Activated T-helper 17 cell treated with anti-CD3 and anti-CD28 coated beads, Interleukin-2, amount 50 U/mL, for 72 hours (primary cell): ENCODE results near the gene LRFN2. TPM values are rescaled to one million over a fixed set of nuclear protein-coding genes. Genes with fewer than 3 reads are reported as not detected.

ENCODE experiments used
- ATAC-seq: fragments of 150-1000 bp; cut with Tn5 transposase; replicated peaks from 2 replicates; pipeline ENCODE4 v1.10.0; 2021; ENCODE audit warnings: mild to moderate bottlenecking, moderate library complexity
- H3K27ac Mint-ChIP-seq: one replicate; pipeline ENCODE4 v1.8.0; 2022; ENCODE audit warnings: mixed read lengths
- H3K27me3 Mint-ChIP-seq: one replicate; pipeline ENCODE4 v1.8.0; 2022; ENCODE audit warnings: mixed read lengths
- H3K36me3 Mint-ChIP-seq: one replicate; pipeline ENCODE4 v1.8.0; 2022; ENCODE audit warnings: low read depth, mild to moderate bottlenecking, mixed read lengths
- H3K4me1 Mint-ChIP-seq: one replicate; pipeline ENCODE4 v1.8.0; 2022; ENCODE audit warnings: mixed read lengths
- H3K4me3 Mint-ChIP-seq: one replicate; pipeline ENCODE4 v1.8.0; 2022; ENCODE audit warnings: mild to moderate bottlenecking, mixed read lengths
- H3K9me3 Mint-ChIP-seq: one replicate; pipeline ENCODE4 v1.8.0; 2022; ENCODE audit warnings: mixed read lengths
- total RNA-seq, 2 donors: library from RNA; stranded (reverse); gene quantifications; one replicate each; pipeline ENCODE4 v1.2.3, GENCODE V29; 2022

Gene LRFN2
- total RNA-seq, 2 donors from 2014 or later: 0.08 TPM; not detected in 1

- Mint-ChIP-seq H3K9me3 (no peaks in the 10 kb centered on the region), H3K4me3 (no peak overlapping the region), H3K27me3 (no peaks in the 10 kb centered on the region), H3K4me1 (no peaks in the 10 kb centered on the region), H3K36me3 (no peaks in the 10 kb centered on the region), H3K27ac (no peak overlapping the region)
- peak; percentile 40 for ATAC-seq
These were observed 187.2 kb downstream of the LRFN2 start for GRCh38 chr6:40399888-40400457.

GRCh38 chr6:40398810-40399477, 188.2 kb downstream of the LRFN2 start:
- H3K36me3 Mint-ChIP-seq: no peaks in the 10 kb centered on the region
- no peak overlapping the region for H3K4me3 Mint-ChIP-seq
- H3K27me3 Mint-ChIP-seq: no peaks in the 10 kb centered on the region
- H3K27ac Mint-ChIP-seq: no peak overlapping the region
- no peak for ATAC-seq
- H3K9me3 Mint-ChIP-seq: no peaks in the 10 kb centered on the region
- H3K4me1 Mint-ChIP-seq: no peaks in the 10 kb centered on the region

- H3K36me3 Mint-ChIP-seq: no peaks in the 10 kb centered on the region
- H3K4me1 Mint-ChIP-seq: peaks cover 3% of the 10 kb centered on the region
These were observed 189.0 kb downstream of the LRFN2 start for GRCh38 chr6:40398034-40398691.

GRCh38 chr6:40397287-40398033, 189.7 kb downstream of the LRFN2 start:
- Mint-ChIP-seq H3K27me3 (peaks cover 5% of the 10 kb centered on the region), H3K36me3 (no peaks in the 10 kb centered on the region), H3K4me3 (no peak overlapping the region), H3K4me1 (peaks cover 6% of the 10 kb centered on the region), H3K27ac (no peak overlapping the region), H3K9me3 (no peaks in the 10 kb centered on the region)
- no peak for ATAC-seq

More at GRCh38 chr6:40398034-40398691, 189.0 kb downstream of the LRFN2 start:
- no peak for ATAC-seq
- Mint-ChIP-seq H3K4me3 (no peak overlapping the region), H3K9me3 (no peaks in the 10 kb centered on the region), H3K27me3 (peaks cover 3% of the 10 kb centered on the region), H3K27ac (no peak overlapping the region)

GRCh38 chr6:40395698-40396076, 191.5 kb downstream of the LRFN2 start:
- ATAC-seq: no peak
- Mint-ChIP-seq H3K36me3 (no peaks in the 10 kb centered on the region), H3K9me3 (no peaks in the 10 kb centered on the region)

GRCh38 chr6:40395066-40395697, 192.0 kb downstream of the LRFN2 start:
- H3K27me3 Mint-ChIP-seq: peaks cover 6% of the 10 kb centered on the region
- H3K4me3 Mint-ChIP-seq: no peak overlapping the region

More at GRCh38 chr6:40395698-40396076, 191.5 kb downstream of the LRFN2 start:
- Mint-ChIP-seq H3K4me3 (no peak overlapping the region), H3K4me1 (peaks cover 6% of the 10 kb centered on the region), H3K27ac (no peak overlapping the region), H3K27me3 (peaks cover 5% of the 10 kb centered on the region)

GRCh38 chr6:40394381-40394780, 192.8 kb downstream of the LRFN2 start:
- H3K27ac Mint-ChIP-seq: no peak overlapping the region
- H3K4me3 Mint-ChIP-seq: no peak overlapping the region
- H3K4me1 Mint-ChIP-seq: peaks cover 14% of the 10 kb centered on the region
- H3K36me3 Mint-ChIP-seq: no peaks in the 10 kb centered on the region
- peaks cover 3% of the 10 kb centered on the region for H3K9me3 Mint-ChIP-seq
- peaks cover 14% of the 10 kb centered on the region for H3K27me3 Mint-ChIP-seq
- no peak for ATAC-seq

More at GRCh38 chr6:40395066-40395697, 192.0 kb downstream of the LRFN2 start:
- Mint-ChIP-seq H3K4me1 (peaks cover 6% of the 10 kb centered on the region), H3K9me3 (no peaks in the 10 kb centered on the region), H3K27ac (no peak overlapping the region), H3K36me3 (no peaks in the 10 kb centered on the region)
- ATAC-seq: no peak

- Mint-ChIP-seq H3K4me1 (peaks cover 14% of the 10 kb centered on the region), H3K9me3 (peaks cover 3% of the 10 kb centered on the region), H3K36me3 (no peaks in the 10 kb centered on the region), H3K27ac (no peak overlapping the region), H3K4me3 (no peak overlapping the region), H3K27me3 (peaks cover 16% of the 10 kb centered on the region)
- ATAC-seq: no peak
These were observed 193.5 kb downstream of the LRFN2 start for GRCh38 chr6:40393641-40394040.

GRCh38 chr6:40392589-40392988, 194.6 kb downstream of the LRFN2 start:
- Mint-ChIP-seq H3K4me3 (no peak overlapping the region), H3K27ac (no peak overlapping the region), H3K4me1 (peaks cover 14% of the 10 kb centered on the region), H3K36me3 (no peaks in the 10 kb centered on the region), H3K27me3 (peaks cover 22% of the 10 kb centered on the region), H3K9me3 (peaks cover 3% of the 10 kb centered on the region)
- no peak for ATAC-seq

GRCh38 chr6:40391851-40392517, 195.2 kb downstream of the LRFN2 start:
- H3K27ac Mint-ChIP-seq: no peak overlapping the region
- H3K27me3 Mint-ChIP-seq: peaks cover 23% of the 10 kb centered on the region
- H3K4me3 Mint-ChIP-seq: no peak overlapping the region
- no peaks in the 10 kb centered on the region for H3K36me3 Mint-ChIP-seq
- peaks cover 3% of the 10 kb centered on the region for H3K9me3 Mint-ChIP-seq
- H3K4me1 Mint-ChIP-seq: peaks cover 14% of the 10 kb centered on the region
- no peak for ATAC-seq

- H3K9me3 Mint-ChIP-seq: peaks cover 3% of the 10 kb centered on the region
- no peak for ATAC-seq
- peaks cover 30% of the 10 kb centered on the region for H3K27me3 Mint-ChIP-seq
- H3K4me1 Mint-ChIP-seq: peaks cover 14% of the 10 kb centered on the region
- no peak overlapping the region for H3K4me3 Mint-ChIP-seq
- H3K27ac Mint-ChIP-seq: no peak overlapping the region
- no peaks in the 10 kb centered on the region for H3K36me3 Mint-ChIP-seq
These were observed 196.1 kb downstream of the LRFN2 start for GRCh38 chr6:40391086-40391485.

- H3K27ac Mint-ChIP-seq: peak overlapping the region; percentile 37
- H3K27me3 Mint-ChIP-seq: peaks cover 35% of the 10 kb centered on the region
- H3K9me3 Mint-ChIP-seq: peaks cover 3% of the 10 kb centered on the region
- peak overlapping the region; percentile 51 for H3K4me3 Mint-ChIP-seq
- no peaks in the 10 kb centered on the region for H3K36me3 Mint-ChIP-seq
- no peak for ATAC-seq
- H3K4me1 Mint-ChIP-seq: peaks cover 14% of the 10 kb centered on the region
These were observed 196.9 kb downstream of the LRFN2 start for GRCh38 chr6:40390144-40390800.

GRCh38 chr6:40389254-40389653, 197.9 kb downstream of the LRFN2 start:
- Mint-ChIP-seq H3K27ac (peak overlapping the region; percentile 37), H3K4me3 (peak overlapping the region; percentile 51), H3K27me3 (peaks cover 35% of the 10 kb centered on the region), H3K4me1 (peaks cover 14% of the 10 kb centered on the region), H3K9me3 (peaks cover 3% of the 10 kb centered on the region), H3K36me3 (no peaks in the 10 kb centered on the region)
- ATAC-seq: peak; percentile 19
